ENCODE measurements around the gene SUPT7L.

Gene SUPT7L

DNA sequence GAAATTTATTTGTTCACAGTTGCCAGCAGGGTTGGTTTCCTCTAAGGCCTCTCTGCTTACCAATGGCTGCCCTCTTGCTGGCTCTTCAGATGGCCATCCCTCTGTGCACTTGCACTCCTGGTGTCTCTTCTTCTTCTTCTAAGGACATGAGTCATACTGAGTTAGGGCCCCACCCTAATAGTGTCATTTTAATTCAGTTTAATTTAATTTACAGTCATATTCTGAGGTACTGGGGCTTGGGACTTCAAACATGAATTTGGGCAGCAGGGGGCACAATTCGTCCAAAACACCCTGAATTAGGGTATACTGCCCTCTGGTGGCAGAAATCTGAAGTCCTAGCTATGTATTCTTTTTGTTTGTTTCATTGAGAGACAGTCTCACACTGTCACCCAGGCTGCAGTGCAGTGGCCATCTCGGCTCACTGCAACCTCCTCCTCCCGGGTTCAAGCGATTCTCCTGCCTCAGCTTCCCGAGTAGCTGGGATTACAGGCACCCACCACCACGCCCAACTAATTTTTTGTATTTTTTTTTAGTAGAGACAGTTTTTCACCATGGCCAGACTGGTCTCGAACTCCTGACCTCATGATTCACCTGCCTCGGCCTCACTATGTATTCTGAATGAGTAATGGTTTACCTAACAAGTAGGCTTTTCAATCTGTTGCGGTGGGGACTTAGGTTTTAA lies 20.1 kb upstream of the SUPT7L start:
- peak; percentile 61 for DNase-seq

DNA sequence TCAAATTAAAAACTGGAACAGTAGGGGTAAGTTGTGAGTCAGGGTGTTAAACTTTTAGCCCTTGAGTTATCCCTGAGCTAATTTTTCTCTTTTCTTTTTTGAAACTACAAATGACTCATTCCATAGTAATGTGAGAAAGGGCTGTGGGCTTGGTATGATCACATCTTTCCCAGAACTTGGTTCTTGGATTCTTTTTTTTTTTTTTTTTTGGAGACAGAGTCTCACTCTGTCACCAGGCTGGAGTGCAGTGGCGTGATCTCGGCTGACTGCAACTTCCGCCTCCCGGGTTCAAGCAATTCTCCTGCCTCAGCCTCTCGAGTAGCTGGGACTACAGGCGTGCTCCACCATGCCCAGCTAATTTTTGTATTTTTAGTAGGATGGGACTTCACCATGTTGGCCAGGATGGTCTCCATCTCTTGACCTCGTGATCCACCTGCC lies 18.9 kb upstream of the SUPT7L start:
- DNase-seq: peak; percentile 82

DNA sequence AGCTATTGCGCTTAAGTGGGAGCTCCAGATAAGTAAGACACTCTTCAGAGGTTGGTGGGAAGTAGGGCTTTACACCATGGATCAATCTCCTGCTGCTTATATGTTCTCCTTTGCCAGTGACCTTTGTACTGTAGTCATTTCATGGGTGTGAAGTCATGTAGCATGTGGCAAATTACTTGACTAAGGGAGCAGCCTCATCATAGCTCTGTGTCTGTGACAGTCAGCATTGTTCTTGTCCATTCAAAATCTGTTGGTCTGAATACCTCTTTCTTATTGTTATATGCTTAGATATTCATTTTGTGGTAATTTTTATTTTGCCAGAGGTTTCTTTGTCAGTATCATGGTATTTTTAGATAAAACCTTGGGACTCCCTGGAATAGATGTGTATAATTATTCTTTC lies 18.4 kb upstream of the SUPT7L start:
- no peak for DNase-seq

DNA sequence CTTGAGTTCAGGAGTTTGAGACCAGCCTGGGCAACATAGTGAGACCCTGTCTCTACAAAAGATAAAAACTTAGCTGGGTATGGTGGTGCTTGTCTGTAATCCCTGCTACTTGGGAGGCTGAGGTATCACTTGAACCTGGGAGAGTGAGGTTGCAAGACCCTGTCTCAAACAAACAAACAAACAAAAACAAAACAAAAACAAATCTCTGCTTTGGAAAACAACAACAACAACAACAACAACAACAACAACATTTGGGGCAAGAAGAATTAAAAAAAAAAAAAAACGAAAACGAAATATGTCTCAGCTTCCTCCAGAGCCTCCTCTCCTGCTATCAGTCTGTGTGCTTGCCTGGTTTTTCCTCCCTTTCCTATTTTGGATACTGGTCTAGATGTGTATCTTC lies 17.2 kb upstream of the SUPT7L start:
- no peak for DNase-seq

DNA sequence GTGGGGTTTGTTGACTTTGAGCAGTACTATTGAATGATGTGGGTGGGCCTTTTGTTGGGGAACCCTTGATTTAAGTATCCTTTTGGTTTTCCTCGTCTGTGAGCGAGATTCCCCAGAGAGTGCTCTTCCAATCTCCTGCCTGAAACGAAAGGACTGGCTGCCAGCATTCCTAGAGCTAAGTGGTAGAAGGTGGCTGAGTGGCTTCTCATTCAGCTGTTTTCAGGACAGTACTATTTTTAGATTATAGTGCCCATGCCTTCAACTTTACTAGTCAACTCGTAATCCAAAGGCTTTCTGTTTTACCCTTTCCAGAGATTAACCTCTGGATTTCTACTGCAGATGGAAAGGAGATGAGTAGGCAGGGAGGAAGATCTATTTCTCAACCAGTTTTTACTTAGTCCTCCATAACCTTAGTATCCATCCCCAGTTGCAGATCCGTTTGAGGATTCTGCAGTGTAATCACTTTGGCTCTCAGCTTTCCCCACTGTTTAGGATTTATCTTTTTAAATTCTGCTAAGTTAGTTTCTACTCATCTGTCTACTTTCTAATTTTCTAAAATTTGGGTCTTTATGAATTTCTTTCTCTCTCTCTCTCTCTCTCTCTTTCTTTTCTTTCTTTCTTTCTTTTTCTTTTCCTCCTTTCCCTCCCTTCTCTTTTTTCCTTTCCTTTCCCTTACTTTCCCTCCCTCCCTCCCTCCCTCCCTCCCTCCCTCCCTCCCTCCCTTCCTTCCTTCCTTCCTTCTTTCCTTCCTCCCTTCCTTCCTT lies 9.5 kb upstream of the SUPT7L start:
- no peak for DNase-seq

DNA sequence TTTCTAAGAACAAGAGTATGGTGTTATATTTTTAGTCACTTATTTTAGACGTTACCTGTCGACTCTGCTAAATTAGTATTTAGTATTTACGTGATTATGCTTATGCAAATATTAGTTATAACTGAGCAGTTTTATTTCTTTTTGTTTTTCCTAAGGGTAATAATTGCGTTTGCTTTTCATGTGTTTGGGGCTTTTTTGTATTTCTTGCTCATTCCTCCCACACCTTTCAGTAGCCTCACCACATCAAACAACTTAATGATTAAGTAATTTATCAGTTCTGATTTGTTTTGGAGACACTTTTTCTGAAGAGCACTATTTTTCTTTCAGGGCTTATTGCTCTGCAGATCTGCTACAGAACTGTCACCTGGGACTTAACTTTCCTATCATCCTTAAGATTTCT lies 7.8 kb upstream of the SUPT7L start:
- no peak for DNase-seq

DNA sequence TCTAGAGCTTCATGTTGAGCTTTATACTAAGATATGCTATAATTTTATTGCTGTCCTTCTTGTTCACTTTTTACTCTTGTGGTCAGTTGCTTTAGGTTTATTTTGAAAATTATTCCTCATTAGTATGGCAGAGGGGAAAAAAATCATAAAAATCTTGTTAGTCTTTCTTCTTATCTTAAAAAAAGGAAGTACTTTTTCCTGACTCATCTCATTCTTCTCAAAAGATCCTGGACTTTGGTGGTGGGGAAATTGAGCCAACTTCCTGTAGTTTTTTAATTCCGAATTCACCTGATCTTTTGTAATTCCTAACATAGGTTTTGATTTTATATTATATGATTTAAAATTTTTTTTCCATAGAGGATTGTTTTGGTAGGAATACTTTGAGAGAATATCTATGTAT lies 4.0 kb upstream of the SUPT7L start:
- no peak for DNase-seq

DNA sequence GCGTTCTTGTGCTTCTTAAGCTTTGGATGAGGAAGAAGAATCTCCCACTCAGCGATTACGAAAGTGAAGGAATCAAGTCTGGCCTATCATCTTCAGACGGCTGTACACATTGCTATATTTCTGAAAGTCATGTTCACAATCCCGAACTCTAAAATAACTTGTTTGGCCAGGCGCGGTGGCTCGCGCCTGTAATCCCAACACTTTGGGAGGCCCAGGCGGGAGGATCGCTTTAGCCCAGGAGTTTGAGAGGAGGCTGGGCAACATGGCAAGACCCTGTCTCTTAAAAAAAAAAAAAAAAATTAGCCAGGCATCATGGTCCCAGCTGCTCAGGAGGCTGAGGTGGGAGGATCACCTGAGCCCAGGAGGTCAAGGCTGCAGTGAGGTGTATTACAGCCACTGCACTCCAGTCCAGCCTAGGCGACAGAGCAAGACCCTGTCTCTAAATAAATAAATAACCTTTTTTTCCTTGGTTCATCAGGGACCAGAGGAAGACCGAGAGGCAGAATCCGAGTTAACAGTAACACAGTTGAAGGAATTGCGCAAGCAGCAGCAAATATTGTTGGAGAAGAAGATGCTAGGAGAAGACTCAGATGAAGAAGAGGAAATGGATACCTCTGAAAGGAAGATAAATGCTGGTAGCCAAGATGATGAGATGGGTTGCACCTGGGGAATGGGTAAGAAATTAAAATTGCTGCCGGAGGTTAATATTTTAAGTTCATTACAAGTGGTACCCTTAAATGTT lies 1.4 kb upstream of the SUPT7L start:
- no peak for DNase-seq

DNA sequence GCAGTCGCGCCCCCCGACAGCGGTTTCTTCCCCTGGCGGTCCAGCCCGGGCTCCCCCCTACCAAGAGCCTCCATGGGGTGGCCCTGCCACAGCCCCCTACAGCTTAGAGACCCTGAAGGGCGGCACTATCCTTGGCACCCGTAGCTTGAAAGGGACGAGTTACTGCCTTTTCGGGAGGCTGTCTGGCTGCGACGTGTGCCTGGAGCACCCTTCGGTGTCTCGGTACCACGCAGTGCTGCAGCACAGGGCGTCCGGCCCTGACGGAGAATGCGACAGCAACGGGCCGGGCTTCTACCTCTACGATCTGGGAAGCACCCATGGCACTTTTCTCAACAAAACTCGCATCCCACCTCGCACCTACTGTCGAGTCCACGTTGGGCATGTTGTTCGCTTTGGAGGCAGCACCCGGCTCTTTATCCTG lies 750 bp upstream of the SUPT7L start:
- no peak for DNase-seq

DNA sequence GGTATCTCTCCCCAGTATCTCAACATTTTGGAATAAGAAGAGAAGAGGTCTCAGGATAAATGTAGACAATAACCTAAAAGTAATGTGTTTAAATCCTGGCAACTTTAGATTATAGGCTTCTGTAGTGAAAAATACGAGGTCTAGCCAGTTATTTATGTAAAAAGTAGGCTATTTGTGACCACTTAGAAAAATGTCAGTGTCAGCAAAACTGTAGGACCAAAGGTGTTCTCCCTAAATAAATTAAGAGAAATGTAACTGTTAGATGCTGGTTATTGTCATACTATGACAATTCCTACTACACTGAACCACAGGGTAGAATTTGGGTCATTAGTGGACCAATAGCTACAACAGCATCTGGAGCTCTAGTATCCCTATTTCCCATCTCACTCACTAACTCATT lies 2.0 kb downstream of the SUPT7L start:
- no peak for DNase-seq

DNA sequence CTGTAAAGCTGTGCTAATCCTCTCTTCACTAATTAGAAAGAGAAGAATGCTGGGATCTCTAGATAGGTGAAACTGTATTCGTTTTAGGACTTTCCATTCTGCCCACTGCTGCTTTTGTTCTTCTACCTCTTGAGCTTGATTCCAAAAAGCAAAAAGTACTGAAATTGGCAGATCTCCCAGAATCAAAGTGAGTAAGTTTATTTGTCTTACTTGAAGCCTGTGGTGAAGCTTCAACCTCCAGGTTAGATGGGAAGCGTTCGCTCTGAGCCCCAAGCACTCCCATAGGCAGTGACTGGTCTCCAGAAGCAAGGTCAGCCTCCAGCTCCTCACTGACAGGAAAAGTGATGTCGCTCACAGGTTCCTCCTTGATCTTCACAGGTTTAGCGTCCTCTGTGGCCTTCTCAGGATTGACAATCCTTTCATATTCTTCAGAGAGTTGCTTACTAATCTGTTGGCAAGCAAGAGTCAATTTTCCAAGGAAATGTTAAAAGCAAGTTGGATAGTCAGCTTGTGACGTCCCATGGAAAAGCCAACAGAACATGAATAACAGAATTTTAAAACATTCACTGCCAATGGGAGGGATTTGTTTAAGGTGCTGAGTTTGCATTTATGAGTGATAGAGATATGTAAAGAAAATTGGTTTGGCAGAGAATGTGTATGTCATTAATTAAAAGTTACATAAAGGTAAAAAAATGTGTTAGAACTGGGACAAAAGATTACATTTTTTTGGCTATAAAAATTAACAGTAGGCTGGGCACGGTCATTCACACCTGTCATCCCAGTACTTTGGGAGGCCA lies 8.1 kb downstream of the SUPT7L start:
- peak; percentile 91 for DNase-seq

DNA sequence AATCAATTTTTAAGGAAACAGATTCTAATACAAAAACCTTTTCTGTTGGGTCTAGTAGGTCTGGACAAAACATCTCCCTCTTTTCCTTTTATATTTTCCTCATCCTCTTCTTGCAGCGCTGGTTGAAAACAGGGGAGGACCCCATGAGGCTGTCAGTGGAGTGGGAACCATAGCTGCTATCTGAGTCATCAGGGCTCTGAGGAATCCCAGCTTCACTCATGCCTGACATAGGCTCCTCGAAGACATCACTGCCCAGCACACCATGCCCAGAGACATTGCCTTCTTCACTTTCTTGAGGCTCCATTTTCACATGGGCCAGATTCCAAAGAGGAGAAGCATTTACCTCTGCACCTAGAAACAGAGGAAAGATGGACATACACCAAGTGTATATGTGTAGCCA lies 10.0 kb downstream of the SUPT7L start:
- peak; percentile 73 for DNase-seq

DNA sequence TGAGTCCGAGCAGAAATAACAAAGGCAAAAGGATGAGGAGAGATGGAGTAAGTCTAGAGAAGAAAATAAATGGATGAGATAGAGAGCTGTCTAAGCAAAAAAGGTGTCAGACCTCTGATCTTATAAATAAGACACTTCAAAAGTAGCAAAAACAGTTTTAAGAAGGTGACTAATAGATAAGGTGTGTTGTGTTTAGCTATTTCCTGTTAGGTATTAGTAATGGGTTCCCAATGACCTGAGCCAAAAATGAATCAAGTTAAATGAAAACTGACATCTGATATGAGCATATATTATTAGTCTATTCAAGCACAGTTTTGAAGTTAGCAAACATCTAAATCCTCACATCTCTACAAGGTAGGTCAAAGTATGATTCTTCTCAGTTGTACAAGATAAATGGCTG lies 10.6 kb downstream of the SUPT7L start:
- no peak for DNase-seq

DNA sequence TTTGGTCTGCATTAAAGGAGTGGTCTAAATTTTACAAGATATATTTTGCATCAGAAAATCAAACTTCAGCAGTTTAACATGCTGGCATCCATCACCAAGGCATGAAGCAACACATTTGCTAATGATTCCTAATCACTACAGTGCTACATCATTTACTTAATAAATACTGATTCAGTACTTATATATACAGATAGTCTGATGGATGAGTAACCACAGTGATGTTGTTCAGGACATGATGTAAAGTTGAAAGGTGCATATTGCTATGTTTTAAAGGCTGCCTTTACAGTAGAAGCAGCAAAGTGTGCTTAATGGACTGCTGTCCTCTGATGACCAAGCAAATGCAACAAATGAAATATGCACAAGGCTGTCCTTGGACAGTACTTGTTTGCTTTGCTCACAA lies 11.1 kb downstream of the SUPT7L start:
- no peak for DNase-seq

DNA sequence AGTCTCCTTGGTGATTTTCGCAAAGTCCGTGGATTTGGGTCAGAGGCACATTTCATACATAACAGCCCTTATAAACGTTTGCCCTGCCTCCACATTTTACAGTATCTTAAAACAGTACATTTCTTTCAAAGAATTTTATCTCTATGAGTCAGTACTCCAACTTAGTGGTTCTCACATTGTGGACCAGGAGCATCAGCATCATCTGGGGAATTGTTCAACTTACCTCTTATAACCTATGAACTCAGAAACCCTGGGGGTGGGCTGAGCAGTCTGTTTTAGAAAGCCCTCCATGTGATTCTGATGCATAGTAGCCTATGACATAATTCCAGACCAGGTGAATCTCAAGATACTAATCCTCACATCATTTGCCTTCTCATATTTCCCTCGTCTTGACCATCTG lies 12.4 kb downstream of the SUPT7L start:
- DNase-seq: peak; percentile 49

DNA sequence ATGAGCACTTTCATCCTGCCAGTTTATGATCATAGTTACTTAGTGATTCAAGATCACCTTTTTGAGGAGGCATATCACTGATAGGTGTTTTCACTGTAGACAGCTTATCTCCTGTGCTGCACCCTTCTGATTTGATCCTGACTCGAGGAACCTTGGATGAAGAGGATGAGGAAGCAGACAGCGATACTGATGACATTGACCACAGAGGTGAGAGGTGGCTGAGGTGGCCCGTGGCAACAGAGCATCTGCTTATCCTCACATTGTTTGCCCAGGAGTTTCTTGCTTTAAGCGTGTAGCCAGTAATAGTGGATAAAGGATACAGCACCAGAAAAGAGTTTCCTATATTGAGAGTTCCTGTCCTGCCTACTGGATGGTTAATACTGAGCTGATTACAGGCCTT lies 15.7 kb downstream of the SUPT7L start:
- DNase-seq: no peak

DNA sequence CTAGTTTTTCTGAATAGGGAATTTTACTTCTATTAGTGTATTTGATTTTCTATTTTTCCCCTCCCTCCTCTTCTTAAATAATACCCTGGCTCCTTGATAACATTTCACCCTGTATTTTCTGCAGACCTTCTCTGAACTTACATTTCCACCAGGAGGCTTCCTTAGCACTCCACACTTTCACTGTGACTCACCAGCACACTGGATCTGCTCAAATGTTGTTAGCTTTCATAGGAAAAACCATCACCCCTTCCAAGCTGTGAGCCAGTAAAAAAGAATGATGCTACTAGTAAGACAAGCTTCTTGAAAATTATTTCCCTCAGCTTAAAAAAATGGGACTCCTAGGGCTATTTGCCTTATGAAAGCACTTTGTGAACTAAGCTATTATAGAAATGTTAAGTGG lies 16.1 kb downstream of the SUPT7L start:
- no peak for DNase-seq

DNA sequence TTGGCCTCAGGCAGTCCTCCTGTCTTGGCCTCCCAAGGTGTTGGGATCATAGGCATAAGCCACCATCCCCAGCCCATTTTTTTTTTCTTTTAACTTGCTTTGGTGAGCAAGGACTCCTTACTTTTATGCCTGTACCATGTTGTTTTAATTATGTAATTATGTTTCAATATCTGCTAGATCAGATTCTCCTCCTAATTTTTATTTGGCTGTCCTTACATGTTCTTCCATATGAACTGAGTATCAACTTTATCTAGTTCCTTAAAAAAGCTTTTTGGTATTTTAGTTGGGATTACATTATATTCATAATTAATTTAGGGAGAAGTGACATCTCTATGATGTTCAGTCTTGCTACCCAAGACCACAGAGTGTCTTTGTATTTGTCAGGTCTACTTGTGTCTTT lies 18.2 kb downstream of the SUPT7L start:
- DNase-seq: no peak

DNA sequence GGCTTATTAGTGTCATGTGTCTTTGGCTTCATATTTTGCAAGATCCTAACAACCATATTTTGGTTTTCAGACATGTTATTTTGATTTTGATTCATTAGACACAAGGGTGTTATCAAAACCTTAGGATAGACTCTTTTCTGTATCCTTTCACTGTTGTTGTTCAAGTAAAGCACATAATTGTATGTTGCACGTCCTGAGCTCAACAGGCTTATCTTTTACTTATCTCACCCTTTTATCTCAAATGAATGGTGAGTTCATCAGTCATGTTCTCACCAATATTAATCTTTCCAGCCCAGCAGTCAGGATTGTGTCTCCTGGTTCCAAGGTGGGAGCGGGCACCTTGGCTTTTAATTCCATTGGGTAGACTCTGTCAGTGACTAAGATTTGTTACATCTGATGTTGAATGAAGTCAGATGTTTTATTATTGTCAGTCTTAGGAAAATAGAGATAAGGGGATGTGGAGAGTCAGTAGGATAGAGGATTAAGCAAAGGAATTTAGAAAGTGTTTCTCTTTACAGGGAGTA lies 22.6 kb downstream of the SUPT7L start:
- DNase-seq: peak; percentile 87

DNA sequence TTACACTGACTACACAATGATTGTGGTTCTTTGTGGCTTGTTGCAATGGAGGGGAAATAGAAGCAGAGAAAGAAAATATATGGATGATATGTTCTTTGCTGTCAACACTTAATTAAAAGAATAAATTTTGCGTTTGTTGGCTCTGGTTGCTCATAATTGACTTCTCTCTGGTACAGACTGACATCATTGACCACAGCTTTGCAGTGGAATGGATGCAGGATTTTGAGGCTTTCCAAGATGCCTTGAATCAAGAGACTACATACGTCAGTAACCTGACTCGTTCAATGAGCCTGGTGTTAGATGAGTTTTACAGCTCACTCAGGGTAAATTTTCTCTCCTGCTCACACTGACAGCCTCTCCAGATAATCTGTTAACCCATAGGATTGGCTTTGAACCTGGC lies 24.7 kb downstream of the SUPT7L start:
- DNase-seq: peak; percentile 81

DNA sequence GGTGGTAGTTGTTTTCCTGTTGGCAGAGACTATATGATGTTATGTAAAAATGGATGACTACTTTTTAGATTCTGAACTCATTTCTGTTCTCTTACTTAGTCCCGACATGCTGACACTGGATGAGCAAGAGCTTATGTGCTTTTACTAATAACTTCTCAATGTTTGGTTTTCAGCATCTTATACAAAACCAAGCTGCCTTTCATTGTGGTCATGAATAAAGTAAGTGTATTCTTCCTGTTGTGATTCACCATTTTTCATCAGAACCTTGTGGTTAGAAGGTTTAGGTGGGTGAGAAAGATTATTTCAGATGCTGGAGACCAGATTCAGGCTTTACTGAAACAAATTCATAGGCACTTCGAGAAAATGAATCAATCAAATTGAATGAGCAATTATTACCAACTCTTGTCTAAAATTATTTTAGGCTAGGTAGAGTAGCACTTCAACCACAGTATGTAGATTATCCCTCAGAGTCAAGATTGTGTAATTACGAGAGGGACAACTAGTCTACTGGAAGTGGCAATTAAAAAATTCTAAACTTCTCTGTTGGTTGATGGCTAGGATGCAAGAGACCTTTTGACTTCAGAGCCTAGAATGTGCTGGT lies 25.3 kb downstream of the SUPT7L start:
- DNase-seq: peak; percentile 74

DNA sequence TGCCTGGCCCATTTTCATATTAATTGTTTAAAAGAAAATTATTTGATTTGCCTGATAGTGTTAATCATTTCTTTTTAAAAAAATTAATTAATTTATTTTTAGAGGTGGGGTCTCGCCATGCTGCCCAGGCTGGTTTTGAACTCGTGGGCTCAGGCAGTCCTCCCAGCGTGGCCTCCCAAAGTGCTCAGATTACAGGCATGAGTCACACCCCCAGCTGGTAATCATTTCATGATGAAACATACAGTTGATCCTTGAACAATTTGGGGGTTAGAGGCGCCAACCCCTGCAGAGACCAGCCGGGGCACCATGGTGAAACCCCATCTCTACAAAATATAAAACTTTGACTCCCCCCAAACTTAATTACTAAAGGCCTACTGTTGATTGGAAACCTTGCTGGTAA lies 26.6 kb downstream of the SUPT7L start:
- DNase-seq: no peak

All from NCI-H226 (cell line).